HG03196 (cell line): Measurements from ENCODE around the gene SNU13.
"Not testable (repeated sequence)": the region's sequence is repeated elsewhere in the genome, so short reads cannot be mapped to it uniquely, and the experiment has no call there.

ENCODE experiments used
- ATAC-seq: cut with Tn5 transposase; IDR thresholded peaks from one replicate; pipeline ENCODE4 v1.9.1; 2021; ENCODE audit not compliant: unreplicated experiment

SNU13 gene

GRCh38 chr22:41647771-41648170 is 40.9 kb downstream of the SNU13 start:
- ATAC-seq: no peak

GRCh38 chr22:41642331-41643110 is 46.1 kb downstream of the SNU13 start:
- ATAC-seq: no peak

GRCh38 chr22:41641854-41642253 is 46.8 kb downstream of the SNU13 start:
- no peak for ATAC-seq

GRCh38 chr22:41638748-41639147 is 49.9 kb downstream of the SNU13 start:
- ATAC-seq: no peak

- no peak for ATAC-seq
Observed at GRCh38 chr22:41638124-41638523, 50.5 kb downstream of the SNU13 start.

- ATAC-seq: not testable (repeated sequence)
Observed at GRCh38 chr22:41637623-41638022, 51.0 kb downstream of the SNU13 start.

- no peak for ATAC-seq
Observed at GRCh38 chr22:41636467-41636866, 52.2 kb downstream of the SNU13 start.

- not testable (repeated sequence) for ATAC-seq
Observed at GRCh38 chr22:41634610-41635009, 54.1 kb downstream of the SNU13 start.

- not testable (repeated sequence) for ATAC-seq
Observed at GRCh38 chr22:41631615-41632014, 57.1 kb downstream of the SNU13 start.

- ATAC-seq: not testable (repeated sequence)
Observed at GRCh38 chr22:41631115-41631514, 57.6 kb downstream of the SNU13 start.

- no peak for ATAC-seq
Observed at GRCh38 chr22:41625577-41625976, 63.1 kb downstream of the SNU13 start.
